Measurements from ENCODE around the gene TRERF1. TPM values are rescaled to one million over a fixed set of nuclear protein-coding genes. Genes with fewer than 3 reads are reported as not detected.

Gene TRERF1
- total and polyA plus RNA-seq, 2 experiments from 2014 or later, result 11.2 to 20.6 TPM

DNA sequence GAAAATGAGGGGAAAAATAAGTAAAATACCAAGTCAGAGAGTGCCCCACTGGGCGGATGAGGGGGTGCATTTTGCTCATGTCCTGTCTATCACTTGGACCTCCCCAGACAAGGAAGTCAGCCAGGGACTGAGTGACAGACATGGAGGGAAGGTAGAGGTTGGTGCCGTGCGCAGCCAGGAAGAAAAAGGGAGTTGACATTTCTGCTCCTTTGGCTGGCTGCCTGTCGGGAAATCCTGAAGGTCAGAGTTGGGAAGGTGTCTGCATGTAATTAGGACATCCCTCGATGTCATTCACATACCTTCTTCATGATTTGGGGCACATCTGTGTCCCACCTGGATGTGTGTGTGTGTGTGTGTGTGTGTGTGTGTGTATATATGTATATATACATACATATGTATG is 269.6 kb downstream of the TRERF1 start:
- Histone ChIP-seq H4K20me1 (replicated peaks; ENCODE audit: insufficient read depth) (no peaks in the 10 kb centered on the region), H3F3A (replicated peaks; ENCODE audit: low read depth) (peaks cover 12% of the 10 kb centered on the region), H3K27me3 (ENCODE audit: insufficient read depth) (no peaks in the 10 kb centered on the region), H3K27ac (ENCODE audit: low read depth) (no peak overlapping the region), H3K4me3 (no peak overlapping the region), H3K79me2 (replicated peaks; ENCODE audit: insufficient read depth) (no peaks in the 10 kb centered on the region), H3K4me2 (no peak overlapping the region), H3K9me2 (ENCODE audit: insufficient read depth) (no peaks in the 10 kb centered on the region), H3K36me3 (ENCODE audit: insufficient read depth) (no peaks in the 10 kb centered on the region), H2AFZ (no peak overlapping the region), H3K4me1 (ENCODE audit: insufficient read depth) (peaks cover 21% of the 10 kb centered on the region)
- Mint-ChIP-seq H3K27ac (no peak overlapping the region; the same call in 1 of the 2 replicates), H3K36me3 (ENCODE audit: low read depth) (no peaks in the 10 kb centered on the region), H3K9me3 (no peaks in the 10 kb centered on the region), H3K4me3 (no peak overlapping the region; the same call in 2 of the 3 replicates), H3K4me1 (peaks cover 50% of the 10 kb centered on the region), H3K27me3 (ENCODE audit: insufficient read depth, low read depth, poor library complexity) (peaks cover 16% of the 10 kb centered on the region)
- TF ChIP-seq CREB1 (CRISPR knock-in tag; IDR thresholded peaks at IDR 0.05; ENCODE audit: low read depth), result no peak
- no peak for TF ChIP-seq EZH2 (IDR thresholded peaks at IDR 0.05; ENCODE audit: low read depth, unreplicated experiment)
- no peak for TF ChIP-seq STAT1 (IDR thresholded peaks at IDR 0.05; ENCODE audit: unreplicated experiment)
- TF ChIP-seq JUNB (IDR thresholded peaks at IDR 0.05; ENCODE audit: unreplicated experiment), result no peak
- TF ChIP-seq ZNF114 (CRISPR knock-in tag; IDR thresholded peaks at IDR 0.05), result no peak
- no peak for TF ChIP-seq EZH2phosphoT487 (IDR thresholded peaks at IDR 0.05; ENCODE audit: unreplicated experiment)
- TF ChIP-seq NANOG (IDR thresholded peaks at IDR 0.05; ENCODE audit: borderline replicate concordance), result no peak
- TF ChIP-seq ZNF462 (CRISPR knock-in tag; IDR thresholded peaks at IDR 0.05), result no peak
- TF ChIP-seq ETS1 (IDR thresholded peaks at IDR 0.05), result no peak
- no peak for TF ChIP-seq REST (IDR thresholded peaks at IDR 0.05; ENCODE audit: unreplicated experiment)
- no peak for TF ChIP-seq ZNF331 (CRISPR knock-in tag; IDR thresholded peaks at IDR 0.05; ENCODE audit: low read depth)
- TF ChIP-seq POLR2AphosphoS5 (IDR thresholded peaks at IDR 0.05; ENCODE audit: low read depth), result no peak
- no peak for TF ChIP-seq CTCF (conservative IDR thresholded peaks at IDR 0.05; ENCODE audit: low read depth in 2 of 2)
- no peak for DNase-seq (ENCODE audit: low spot score)
- ATAC-seq, result no peak

All from GM23338 (cell line).